Progenitor cell of endocrine pancreas (in vitro differentiated cells): Measurements from ENCODE around the gene NACAD. TPM values are rescaled to one million over a fixed set of nuclear protein-coding genes. Genes with fewer than 3 reads are reported as not detected.
A peak's percentile ranks its signal among the peaks of the same experiment; 100 is the strongest.

ENCODE experiments used
- DNase-seq: peaks from one replicate; pipeline ENCODE4 v3.0.0; 2021; ENCODE audit warnings: low spot score; ENCODE audit not compliant: unreplicated experiment
- H3K27ac Mint-ChIP-seq: 2 replicates; pipeline ENCODE4 v1.8.0; 2021; ENCODE audit warnings: mild to moderate bottlenecking, moderate library complexity, mixed read lengths
- H3K27me3 Mint-ChIP-seq: 2 replicates; pipeline ENCODE4 v1.8.0; 2021; ENCODE audit warnings: mixed read lengths
- H3K36me3 Mint-ChIP-seq: 2 replicates; pipeline ENCODE4 v1.8.0; 2022; ENCODE audit warnings: mixed read lengths; ENCODE audit not compliant: insufficient read depth
- H3K4me1 Mint-ChIP-seq: 2 replicates; pipeline ENCODE4 v1.8.0; 2021; ENCODE audit warnings: low read depth, mixed read lengths
- H3K4me3 Mint-ChIP-seq: 2 replicates; pipeline ENCODE4 v1.8.0; 2021; ENCODE audit warnings: low read depth, mild to moderate bottlenecking, moderate library complexity, mixed read lengths
- H3K9me3 Mint-ChIP-seq: 2 replicates; pipeline ENCODE4 v1.8.0; 2021; ENCODE audit warnings: low read depth, mixed read lengths
- CTCF ChIP-seq: fragments of 200-600 bp; sonication (generic); IDR thresholded peaks from one replicate; pipeline ENCODE4 v1.5.0; 2021; ENCODE audit warnings: antibody characterized with exemption, mild to moderate bottlenecking; ENCODE audit not compliant: unreplicated experiment
- total RNA-seq: library from RNA; stranded (reverse); gene quantifications from 2 replicates; pipeline ENCODE4 v1.2.1, GENCODE V29; 2021

NACAD gene
- total RNA-seq, 1 donor from 2014 or later = 11.7 TPM

GRCh38 chr7:45052011-45052410 lies 36.8 kb downstream of the NACAD start:
- no peak overlapping the region for H3K4me3 Mint-ChIP-seq
- DNase-seq = no peak
- peaks cover 20% of the 10 kb centered on the region for H3K36me3 Mint-ChIP-seq
- peaks cover 7% of the 10 kb centered on the region for H3K9me3 Mint-ChIP-seq
- H3K4me1 Mint-ChIP-seq = no peaks in the 10 kb centered on the region
- peak overlapping the region; percentile 38 for H3K27ac Mint-ChIP-seq
- TF ChIP-seq CTCF = no peak
- no peaks in the 10 kb centered on the region for H3K27me3 Mint-ChIP-seq

GRCh38 chr7:45050198-45050597 lies 38.6 kb downstream of the NACAD start:
- Mint-ChIP-seq H3K27me3 (no peaks in the 10 kb centered on the region), H3K36me3 (peaks cover 19% of the 10 kb centered on the region), H3K4me3 (no peak overlapping the region), H3K9me3 (peaks cover 4% of the 10 kb centered on the region), H3K4me1 (no peaks in the 10 kb centered on the region), H3K27ac (no peak overlapping the region)
- TF ChIP-seq CTCF = no peak
- DNase-seq = no peak

- H3K27me3 Mint-ChIP-seq = no peaks in the 10 kb centered on the region
- no peaks in the 10 kb centered on the region for H3K9me3 Mint-ChIP-seq
- no peak for DNase-seq
- H3K4me3 Mint-ChIP-seq = no peak overlapping the region
- H3K36me3 Mint-ChIP-seq = peaks cover 16% of the 10 kb centered on the region
- no peak overlapping the region for H3K27ac Mint-ChIP-seq
- H3K4me1 Mint-ChIP-seq = no peaks in the 10 kb centered on the region
- TF ChIP-seq CTCF = no peak
Observed at GRCh38 chr7:45048748-45049147, 40.0 kb downstream of the NACAD start.

GRCh38 chr7:45044338-45044737 lies 44.4 kb downstream of the NACAD start:
- DNase-seq = no peak
- Mint-ChIP-seq H3K9me3 (no peaks in the 10 kb centered on the region), H3K27ac (no peak overlapping the region), H3K27me3 (no peaks in the 10 kb centered on the region), H3K36me3 (peaks cover 20% of the 10 kb centered on the region), H3K4me3 (no peak overlapping the region), H3K4me1 (no peaks in the 10 kb centered on the region)
- TF ChIP-seq CTCF = no peak

GRCh38 chr7:45039106-45039505 lies 49.7 kb downstream of the NACAD start:
- Mint-ChIP-seq H3K4me3 (no peak overlapping the region), H3K9me3 (no peaks in the 10 kb centered on the region), H3K27ac (no peak overlapping the region), H3K27me3 (no peaks in the 10 kb centered on the region), H3K4me1 (peaks cover 26% of the 10 kb centered on the region), H3K36me3 (peaks cover 15% of the 10 kb centered on the region)
- TF ChIP-seq CTCF = no peak
- no peak for DNase-seq
